H7 (cell line): ENCODE data around the gene ARAP3. TPM values are rescaled to one million over a fixed set of nuclear protein-coding genes. Genes with fewer than 3 reads are reported as not detected.
"Not testable (repeated sequence)": the region's sequence is repeated elsewhere in the genome, so short reads cannot be mapped to it uniquely, and the experiment has no call there.

Experiments
- DNase-seq: peaks from one replicate; pipeline ENCODE4 v3.0.0; 2012
- H3K27me3 ChIP-seq: 2 replicates; pipeline ENCODE4 v1.6.0; 2011; ENCODE audit warnings: mild to moderate bottlenecking, low read length; ENCODE audit not compliant: control insufficient read depth, insufficient read depth
- H3K36me3 ChIP-seq: replicated peaks from 2 replicates; pipeline ENCODE4 v1.5.1; 2011; ENCODE audit warnings: low read length; ENCODE audit not compliant: control insufficient read depth, insufficient read depth
- H3K4me3 ChIP-seq: 2 replicates; pipeline ENCODE4 v1.5.1; 2011; ENCODE audit warnings: low read depth, mild to moderate bottlenecking, control low read depth, low read length, moderate library complexity; ENCODE audit not compliant: insufficient read depth
- total RNA-seq: library from RNA; depleted of rRNA; stranded (reverse); fragments of >200 nt; shearing (Covaris generic); gene quantifications from 2 replicates; pipeline ENCODE4 v1.2.3, GENCODE V29; 2014; rRNA removed

The ARAP3 gene
- 19.3 and 23.8 TPM in 2 replicates for total RNA-seq

DNA sequence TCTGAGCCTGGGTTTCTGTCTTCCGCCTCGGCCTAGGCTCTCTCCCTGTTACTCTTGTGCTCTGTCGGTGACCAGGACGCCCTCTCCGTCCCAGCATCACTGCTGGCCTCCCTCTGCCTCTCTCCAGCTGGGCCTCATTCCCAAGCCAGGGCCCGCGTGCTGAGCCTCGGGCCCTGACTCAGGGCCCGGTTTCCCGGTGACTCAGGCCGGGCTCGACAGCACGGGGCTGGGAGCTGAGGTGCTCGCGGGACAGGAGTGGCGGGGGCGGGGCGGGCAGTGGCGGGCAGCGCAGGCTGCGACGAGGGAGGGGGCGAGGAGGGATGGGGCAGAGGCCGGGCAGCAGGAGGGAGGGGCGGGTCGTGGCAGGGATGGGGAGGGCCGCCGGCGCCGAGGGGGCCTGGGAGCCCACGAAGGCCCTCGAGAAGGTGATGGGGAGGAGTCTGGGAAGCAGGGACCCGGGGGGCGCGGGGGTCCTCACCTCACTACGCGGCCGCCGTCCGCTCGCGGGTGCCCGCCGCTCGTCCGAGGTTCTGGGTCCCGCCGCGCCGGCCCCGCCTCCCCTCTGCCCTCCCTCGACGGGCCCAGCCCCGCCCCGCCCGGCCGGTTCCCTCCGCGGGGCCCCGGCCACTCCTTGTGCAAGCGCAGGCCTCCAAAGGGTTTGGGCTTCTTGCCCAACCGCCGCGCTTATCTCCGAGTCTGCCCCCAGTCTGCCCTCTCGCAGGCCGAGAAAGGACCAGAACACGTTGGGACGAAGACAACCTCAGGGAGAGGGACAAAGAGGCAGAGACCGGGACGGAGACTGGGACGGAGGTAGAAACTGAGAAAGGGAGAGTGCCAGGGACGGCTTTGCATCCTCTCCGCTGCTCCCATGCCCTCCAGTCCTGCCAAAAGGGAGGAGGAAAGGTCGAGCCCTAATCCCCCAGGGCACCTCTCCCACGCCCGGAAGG, at the start of gene ARAP3:
ARAP3 (minus strand) TSS at position 536 of the 947 bp plus-strand sequence. CDS start 1,744 bp downstream, outside the sequence.
- Histone ChIP-seq H3K4me3 (peak within 1 kb of the TSS; percentile 72), H3K36me3 (peaks cover 4% of the 10 kb centered on the region), H3K27me3 (no peaks in the 10 kb centered on the region)
- peak; percentile 95 for DNase-seq

DNA sequence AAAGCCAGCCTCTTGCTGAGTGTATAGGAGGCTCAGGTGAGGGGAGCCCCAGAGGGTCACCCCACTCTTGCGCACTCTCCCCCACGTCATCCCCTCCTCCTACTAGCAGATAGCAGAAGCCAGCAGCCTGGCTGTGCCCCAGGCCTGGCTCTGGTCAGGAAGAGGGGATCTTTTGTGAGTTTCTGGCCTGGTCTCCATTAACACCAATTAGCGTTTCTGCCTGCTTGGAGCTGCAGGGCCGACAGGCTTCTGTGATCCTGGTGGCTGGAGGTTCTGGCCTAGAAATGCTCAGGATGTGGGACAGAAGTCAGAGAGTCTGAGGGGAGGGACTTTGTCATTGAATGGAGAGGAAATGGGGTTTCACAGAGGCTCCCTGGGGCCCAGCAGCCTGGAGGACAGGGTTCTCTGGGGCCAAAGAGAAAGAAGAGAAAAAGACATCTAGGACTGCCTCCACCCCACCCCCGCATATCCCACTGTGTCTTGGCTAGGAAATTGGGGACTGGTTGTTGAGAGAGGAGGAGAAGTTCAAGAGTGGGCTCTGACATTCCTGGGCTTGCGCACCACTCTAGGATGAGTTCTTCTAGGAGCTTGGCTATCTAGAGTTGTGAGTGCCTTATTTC, 47.5 kb upstream of the ARAP3 start:
- Histone ChIP-seq H3K4me3 (no peak overlapping the region), H3K27me3 (no peaks in the 10 kb centered on the region), H3K36me3 (no peaks in the 10 kb centered on the region)
- DNase-seq = peak; percentile 10

GRCh38 chr5:141725891-141726290, 43.9 kb upstream of the ARAP3 start:
- H3K36me3 ChIP-seq = no peaks in the 10 kb centered on the region
- no peaks in the 10 kb centered on the region for H3K27me3 ChIP-seq
- DNase-seq = no peak
- H3K4me3 ChIP-seq = no peak overlapping the region

- H3K36me3 ChIP-seq, H3K4me3 ChIP-seq, H3K27me3 ChIP-seq, DNase-seq: not testable (repeated sequence)
These were observed 43.1 kb upstream of the ARAP3 start for GRCh38 chr5:141725174-141725573.

- Histone ChIP-seq H3K36me3 (no peaks in the 10 kb centered on the region), H3K27me3 (no peaks in the 10 kb centered on the region), H3K4me3 (no peak overlapping the region)
- DNase-seq = no peak
These were observed 40.2 kb upstream of the ARAP3 start for GRCh38 chr5:141722266-141722665.

- Histone ChIP-seq H3K4me3 (no peak overlapping the region), H3K36me3 (no peaks in the 10 kb centered on the region), H3K27me3 (no peaks in the 10 kb centered on the region)
- DNase-seq = peak; percentile 68
These were observed 35.0 kb upstream of the ARAP3 start for GRCh38 chr5:141717043-141717442.

DNA sequence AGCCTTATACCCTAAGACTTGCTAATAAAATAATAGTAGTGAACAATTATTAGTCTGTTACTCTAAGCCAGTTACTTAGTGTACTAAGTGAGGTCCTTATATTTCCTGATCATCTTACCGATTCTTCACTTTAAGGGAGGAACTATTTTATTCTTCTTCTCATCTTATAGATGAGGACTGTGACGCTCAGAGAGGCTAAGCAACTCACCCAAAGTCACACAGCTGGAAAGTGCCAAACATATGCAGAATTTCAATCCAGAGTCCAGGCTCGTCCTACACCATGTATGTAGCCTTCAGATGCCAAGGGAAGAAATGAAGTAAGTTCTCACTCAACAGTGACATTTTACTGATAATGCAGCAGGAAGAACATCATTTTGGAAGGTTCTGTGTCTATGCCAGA, 34.4 kb upstream of the ARAP3 start:
- Histone ChIP-seq H3K27me3 (no peaks in the 10 kb centered on the region), H3K36me3 (no peaks in the 10 kb centered on the region), H3K4me3 (no peak overlapping the region)
- DNase-seq = no peak

GRCh38 chr5:141716009-141716408, 34.0 kb upstream of the ARAP3 start:
- Histone ChIP-seq H3K4me3 (no peak overlapping the region), H3K36me3 (no peaks in the 10 kb centered on the region), H3K27me3 (no peaks in the 10 kb centered on the region)
- peak; percentile 49 for DNase-seq

DNA sequence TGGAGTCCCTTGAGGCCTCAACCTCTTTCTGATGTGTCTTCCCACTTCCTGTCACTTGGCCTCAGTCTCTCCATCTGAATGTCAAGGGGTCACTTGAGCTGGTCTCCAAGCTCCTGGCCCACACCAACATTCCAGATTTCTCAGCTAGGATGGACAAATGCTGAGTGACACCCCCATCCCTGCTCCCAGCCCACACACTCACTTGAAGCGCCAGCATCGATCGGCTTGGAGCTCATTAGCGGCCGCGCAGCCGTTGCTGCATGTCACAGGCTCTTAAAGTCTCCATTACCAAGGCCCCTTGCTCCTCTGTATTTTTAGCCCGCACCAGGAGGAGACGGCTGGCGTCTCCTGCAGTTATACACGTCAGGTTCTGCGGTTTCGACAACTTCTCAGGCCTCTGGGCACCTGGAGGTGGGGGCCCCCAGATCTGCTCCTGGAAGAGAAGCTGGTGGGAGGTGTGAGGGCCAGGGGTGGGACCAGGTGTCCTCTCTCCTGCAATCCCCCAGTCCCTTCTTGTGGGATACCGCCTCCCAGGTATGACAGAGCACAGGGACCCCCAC, 33.4 kb upstream of the ARAP3 start:
- Histone ChIP-seq H3K27me3 (no peaks in the 10 kb centered on the region), H3K4me3 (no peak overlapping the region), H3K36me3 (no peaks in the 10 kb centered on the region)
- peak; percentile 13 for DNase-seq

DNA sequence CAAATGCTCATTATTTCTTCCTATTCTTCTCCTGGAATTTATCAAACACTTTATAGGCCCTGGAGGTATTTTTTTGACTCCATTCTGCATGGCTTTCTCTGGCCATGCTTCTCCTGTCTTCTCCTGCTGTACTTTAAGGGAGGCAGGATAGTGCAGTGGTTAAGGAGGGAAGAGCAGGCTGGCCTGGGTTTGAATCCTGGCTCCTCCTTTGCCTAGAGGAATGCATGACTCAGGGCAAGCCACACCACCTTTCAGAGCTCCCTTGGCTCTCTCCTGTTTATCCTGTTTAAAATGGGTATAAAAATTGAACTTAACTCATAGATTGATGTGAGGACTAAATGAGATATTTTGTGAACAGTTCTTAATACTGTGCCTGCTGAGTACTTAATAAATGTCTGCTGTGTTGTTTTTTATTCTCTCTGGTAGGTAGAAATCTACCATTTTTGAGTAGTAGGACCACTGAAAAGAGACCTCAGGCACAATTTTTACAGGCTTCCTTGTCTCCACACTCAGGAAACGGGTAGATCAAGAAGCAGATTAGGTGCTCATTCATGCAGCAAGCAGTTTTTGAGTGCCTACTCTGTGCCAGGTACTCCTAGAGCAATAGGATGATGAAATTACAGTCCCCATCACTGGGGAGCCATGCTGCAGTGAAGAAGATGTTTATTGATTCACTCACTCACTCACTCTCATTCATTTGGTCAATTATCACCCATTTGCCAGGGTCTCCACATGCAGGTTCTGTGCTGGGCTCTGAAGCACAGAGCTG, 32.7 kb upstream of the ARAP3 start:
- no peaks in the 10 kb centered on the region for H3K36me3 ChIP-seq
- H3K27me3 ChIP-seq = no peaks in the 10 kb centered on the region
- no peak for DNase-seq
- no peak overlapping the region for H3K4me3 ChIP-seq

DNA sequence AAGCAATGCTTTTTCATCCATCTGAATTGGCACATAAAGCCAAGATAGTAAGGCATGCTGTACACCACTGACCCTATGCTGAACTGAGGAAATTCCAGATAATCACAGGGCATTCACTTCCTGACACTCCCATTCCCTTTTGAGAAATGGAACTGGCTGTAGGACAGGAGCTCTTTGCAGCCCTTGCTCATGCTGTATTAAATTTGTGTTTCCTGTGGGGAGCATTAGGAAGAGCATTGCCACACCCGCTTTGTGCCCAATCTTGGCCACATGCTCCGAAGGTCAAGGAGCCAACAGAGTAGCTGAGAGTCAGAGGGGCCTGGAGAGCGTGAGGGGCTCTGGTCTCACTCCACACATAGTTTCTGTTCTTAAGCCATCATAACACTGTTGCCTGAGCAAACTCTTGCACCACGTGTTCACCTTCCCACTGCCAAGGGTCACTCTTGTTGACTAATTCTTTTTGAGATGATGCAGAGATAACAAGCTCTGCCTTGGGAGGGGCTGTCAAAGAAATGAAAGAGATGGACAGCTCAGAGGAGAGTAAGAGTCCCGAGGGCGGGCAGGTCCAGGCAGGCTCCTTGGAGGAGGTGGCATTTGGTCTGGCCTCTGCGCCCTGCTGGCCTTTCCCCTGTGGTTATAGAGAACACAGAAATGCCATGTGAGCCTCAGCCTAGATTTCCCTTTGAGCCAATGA, 31.7 kb upstream of the ARAP3 start:
- no peak for DNase-seq
- no peak overlapping the region for H3K4me3 ChIP-seq
- H3K27me3 ChIP-seq = no peaks in the 10 kb centered on the region
- no peaks in the 10 kb centered on the region for H3K36me3 ChIP-seq

DNA sequence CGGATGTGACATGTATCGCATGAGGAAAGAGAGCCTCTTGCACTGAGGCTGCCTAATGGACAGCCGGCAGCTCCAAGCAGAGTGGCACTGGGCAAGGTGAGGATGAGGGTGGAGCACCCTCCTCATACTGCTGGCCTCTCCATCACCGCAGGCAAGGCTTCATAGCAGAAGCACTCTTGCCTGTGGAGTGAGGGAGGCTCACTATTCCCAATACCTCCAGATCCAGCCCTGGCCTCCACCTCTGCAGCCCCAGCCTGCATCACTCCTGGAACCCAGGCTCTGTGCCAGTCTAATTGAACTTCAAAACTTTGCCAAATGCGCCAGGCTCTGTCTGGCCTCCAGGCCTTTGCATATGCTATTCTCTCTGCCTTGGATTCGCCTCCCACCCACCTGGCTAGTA, 29.7 kb upstream of the ARAP3 start:
- DNase-seq = peak; percentile 16
- Histone ChIP-seq H3K27me3 (no peaks in the 10 kb centered on the region), H3K36me3 (no peaks in the 10 kb centered on the region), H3K4me3 (no peak overlapping the region)

DNA sequence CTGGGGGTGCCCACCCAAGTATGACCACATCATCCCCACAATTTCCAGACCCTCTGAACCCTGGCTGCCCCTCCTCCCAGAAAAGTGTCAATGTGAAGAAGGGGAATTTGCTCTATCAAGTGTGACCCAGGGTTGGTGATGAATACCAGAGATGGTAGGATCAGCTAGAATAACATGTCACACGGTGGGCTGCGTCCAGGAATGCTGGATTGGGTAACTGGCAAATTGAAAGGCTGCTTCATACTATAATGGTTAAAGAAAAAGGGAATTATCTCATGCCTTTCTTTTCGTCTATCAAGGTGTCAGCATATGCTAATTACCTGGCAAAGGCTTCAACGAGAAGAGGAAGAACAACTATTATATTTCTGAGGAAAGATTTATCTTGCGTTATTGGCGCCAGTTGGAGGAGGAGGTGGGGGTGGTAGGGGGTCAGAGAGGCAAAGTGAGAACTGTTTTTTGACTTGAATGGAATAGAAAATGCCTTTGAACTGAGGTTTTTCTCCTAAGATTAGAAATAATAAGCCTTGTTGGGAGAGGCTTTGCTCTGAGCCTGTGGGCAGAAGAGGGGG, 27.8 kb upstream of the ARAP3 start:
- Histone ChIP-seq H3K27me3 (peaks cover 6% of the 10 kb centered on the region), H3K4me3 (no peak overlapping the region), H3K36me3 (no peaks in the 10 kb centered on the region)
- DNase-seq = no peak

DNA sequence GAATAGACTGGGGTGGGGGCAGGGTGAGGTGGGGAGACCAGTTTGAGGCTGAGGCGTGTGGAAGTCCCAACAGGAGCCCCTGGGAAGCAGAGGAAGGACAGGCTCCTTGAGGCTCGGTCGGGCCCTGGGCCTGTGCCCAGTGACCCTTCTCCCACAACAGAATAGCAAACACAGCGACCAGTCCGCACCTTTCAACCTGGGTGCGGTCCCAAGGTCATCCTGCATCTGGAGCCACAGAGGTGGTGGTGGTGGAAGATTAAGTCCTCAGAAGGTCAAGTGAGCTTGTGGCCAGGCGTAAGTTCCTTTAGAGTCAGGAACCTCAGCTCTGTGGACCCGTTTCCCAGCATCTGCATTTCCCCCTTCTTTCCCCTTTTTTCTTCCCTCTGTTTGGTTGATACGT, 26.0 kb upstream of the ARAP3 start:
- no peak overlapping the region for H3K4me3 ChIP-seq
- peaks cover 24% of the 10 kb centered on the region for H3K27me3 ChIP-seq
- DNase-seq = no peak
- H3K36me3 ChIP-seq = no peaks in the 10 kb centered on the region
